NCI-H146 treated with DMSO at 0.1 percent for 48 hours (cell line): ENCODE data around the gene B3GNT2.
"Not testable (repeated sequence)": the region's sequence is repeated elsewhere in the genome, so short reads cannot be mapped to it uniquely, and the experiment has no call there.

ENCODE experiments used
- DNase-seq: peaks from one replicate; lab custom pipeline; 2025; ENCODE audit not compliant: unreplicated experiment; lab: John Stamatoyannopoulos, UW

Gene B3GNT2

DNA sequence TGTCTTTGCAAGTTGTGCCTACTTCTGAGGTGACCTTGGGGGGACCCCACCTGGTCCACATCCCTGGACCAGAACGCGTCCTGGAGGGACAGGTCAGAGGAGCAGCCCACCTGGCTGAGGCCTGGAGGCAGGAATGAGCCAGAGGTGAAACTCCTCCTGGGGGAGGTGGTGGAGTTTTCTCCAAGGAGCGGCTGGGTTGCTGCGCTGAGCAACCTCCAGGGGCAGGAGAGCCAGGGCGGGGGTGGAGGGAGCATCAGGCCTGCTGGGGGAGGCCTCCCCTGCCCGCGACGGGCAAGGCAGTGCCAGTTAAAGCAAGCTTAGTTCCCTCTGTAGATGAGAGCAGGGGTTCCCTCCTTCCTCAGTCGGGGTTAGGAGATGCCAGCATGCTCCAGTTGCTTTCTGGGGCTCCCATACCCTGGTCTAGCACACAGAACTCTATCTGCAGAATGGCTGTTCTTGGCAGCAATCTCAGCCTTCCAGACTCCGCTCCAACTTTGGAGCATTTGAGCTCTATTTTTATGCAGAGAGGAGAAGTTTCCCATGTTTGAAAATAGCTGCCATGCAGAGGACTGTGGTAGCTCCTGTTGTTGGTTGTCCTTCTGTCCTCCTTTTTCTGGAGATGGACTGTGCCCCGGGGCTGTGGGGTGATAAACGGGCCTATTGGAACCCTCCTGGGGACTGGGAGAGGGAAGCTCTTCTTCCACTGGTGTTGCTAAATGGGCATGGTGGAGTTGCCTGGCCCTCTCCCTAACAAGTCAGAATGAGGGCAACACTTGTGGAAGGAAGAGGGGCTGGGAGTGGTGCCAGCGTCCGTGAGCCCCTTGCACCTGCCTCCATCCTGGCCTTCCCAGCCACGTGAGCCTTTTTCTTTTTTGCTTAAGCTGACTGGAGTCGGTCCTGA is 39.1 kb downstream of the B3GNT2 start:
- no peak for DNase-seq

DNA sequence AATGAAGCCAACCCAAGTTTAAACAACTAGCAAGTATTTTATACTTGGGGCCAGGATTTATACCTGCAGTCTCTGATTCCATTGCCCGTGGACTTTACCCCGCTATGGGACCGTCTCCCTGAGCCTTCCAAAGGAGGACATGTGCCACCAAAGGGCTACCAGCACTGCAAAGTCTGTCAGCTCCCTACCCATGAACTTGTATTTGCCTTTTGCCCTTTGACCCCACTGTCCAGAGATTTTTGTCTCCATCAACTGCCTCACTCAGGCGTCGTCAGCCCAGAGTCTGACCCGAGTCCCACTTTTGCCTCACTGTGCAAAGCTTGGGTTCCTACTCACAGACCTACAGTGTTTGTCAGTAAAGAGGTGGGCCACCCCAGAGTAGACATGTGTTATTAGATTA is 40.6 kb downstream of the B3GNT2 start:
- no peak for DNase-seq

DNA sequence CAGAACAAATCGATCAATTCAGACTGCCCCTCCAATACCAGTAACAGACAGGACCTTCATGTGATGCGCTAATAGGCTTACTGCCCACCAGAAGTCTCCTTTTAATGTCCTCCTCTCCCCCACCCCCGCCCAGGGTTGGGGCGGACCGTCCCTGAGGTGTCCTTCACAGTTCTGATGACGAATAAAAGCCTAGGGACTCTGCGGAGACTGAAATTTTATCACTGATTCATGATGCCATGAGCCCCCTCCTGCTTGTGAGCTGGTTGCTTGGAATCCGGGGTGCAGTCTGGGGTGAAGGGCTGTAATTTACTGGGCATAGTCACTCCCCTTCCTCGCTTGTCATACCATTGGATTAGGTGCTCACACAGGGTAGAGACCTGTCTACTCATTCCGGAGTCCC is 42.3 kb downstream of the B3GNT2 start:
- no peak for DNase-seq

DNA sequence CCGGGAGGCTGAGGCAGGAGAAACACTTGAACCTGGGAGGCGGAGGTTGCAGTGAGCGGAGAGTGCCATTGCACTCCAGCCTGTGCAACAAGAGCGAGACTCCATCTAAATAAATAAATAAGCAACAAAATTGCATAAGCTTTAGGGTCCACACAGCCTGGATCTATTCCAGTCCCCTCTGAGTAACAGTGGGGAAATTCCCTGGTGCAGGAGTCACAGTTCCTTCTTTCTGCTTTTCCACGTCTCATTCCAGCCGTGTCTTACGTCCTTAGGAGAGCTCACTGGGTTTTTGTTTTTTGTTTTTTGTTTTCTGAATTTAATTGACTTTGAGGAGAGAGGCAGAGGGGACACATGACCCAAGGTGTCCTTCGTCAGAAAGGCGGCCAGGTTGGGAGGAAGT is 44.6 kb downstream of the B3GNT2 start:
- no peak for DNase-seq

DNA sequence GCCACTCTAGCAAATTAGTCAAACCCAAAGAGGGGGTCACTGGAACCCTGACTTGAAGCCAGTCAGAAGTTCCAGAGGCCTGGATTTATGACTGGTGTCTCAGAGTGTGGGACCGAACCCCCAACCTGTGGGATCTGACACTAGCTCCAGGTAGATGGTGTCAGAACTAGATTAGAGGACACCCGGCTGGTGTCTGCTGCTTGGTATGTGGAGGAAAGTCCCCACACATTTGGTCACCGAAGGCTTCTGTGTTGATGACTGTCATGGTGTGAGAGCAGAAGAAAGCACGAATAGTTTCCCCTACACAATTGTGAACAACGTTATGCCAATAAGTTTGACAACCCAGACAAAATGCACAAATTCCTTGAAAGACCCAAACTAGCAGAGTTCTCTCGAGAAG is 48.1 kb downstream of the B3GNT2 start:
- DNase-seq = no peak

DNA sequence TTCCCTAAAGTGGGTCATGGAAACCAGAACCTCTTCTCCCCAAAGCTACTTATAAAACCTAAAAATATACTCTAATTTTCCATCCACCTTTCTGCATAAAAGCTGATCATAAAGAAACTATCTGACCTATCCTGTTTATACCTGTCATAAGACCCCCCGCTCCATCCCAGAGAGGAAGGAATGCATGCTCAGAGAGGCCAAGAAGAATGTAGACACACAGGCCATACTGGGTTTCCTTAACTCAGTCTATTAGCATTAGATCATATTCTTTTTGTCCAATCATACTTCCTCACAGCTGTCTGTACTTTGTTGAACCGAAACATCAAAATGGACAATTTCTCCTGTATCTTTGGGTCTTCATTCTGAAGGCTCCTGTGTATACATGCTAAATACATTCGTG is 52.3 kb downstream of the B3GNT2 start:
- no peak for DNase-seq

DNA sequence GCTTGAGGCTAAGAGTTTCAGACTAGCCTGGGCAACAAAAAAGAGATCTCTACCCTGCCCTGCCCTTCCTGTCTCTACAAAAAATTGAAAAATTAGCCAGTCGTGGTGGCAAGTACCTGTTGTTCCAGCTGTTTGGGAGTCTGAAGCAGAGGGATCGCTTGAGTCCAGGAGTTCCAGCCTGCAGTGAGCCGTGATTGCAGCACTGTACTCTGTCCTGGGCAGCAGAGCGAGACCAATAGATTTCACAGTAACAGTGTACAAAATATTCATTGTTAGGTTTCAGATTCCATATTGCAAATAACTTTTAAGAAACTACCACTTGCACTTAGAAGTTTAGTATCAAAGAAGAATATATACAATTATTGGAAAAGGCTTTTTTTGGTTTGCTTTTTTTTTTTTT is 54.3 kb downstream of the B3GNT2 start:
- no peak for DNase-seq

DNA sequence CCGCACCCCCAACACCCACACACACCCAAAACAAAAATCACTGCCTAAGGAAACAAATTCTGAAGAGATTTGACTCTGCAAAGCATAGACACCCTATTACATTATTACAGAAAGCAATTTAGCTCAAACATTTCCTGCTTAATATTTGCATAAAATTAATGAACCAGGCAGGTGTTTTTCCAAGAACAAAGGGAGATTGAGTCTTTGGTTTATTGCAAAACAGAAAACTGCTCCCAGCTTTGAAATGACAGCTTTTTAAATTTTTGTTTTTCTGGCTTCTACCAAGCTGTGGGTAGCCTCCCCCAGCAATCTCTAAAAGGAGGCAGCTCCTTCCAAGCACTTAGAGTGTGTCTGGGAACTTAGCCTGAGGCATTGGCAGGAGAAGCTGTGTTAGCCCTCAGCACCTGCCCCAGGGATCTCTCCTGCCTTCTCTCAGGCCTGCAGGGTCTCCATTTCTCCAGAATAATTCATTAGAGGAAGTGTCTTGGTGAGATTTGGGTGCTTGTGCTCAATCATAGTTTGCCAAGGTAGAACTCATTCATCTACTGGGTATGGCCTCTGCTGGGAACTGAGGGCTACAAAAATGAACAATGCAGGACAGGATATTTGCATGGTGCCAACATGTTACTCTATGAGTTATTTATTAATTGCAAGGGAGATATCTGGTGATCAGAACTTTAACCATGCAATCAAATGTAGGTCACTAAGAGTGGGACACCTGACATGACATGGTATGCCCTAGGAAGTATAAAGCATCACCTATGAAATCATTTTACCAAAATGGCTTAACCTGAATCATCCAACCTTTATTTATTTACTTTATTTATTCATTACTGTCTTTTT is 58.7 kb downstream of the B3GNT2 start:
- no peak for DNase-seq

DNA sequence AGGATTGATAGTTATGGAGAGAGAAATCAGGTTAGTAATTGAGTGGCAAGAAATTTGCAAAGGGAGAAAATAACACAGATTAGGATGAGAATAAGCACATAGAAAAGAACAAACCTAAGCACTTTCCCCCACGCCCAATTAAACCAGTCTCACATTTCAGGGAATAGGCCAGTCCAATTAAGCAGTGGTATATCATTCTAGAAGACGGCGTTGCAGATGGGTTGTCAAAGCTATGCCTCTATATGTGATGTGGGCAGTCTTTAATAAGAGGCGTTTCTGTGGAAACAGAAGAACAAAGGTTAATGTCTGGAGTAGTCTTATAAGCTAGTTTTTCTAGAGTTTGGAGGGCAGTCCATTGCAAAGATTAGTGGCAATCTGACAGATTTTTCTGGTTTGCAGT is 61.6 kb downstream of the B3GNT2 start:
- DNase-seq = no peak

DNA sequence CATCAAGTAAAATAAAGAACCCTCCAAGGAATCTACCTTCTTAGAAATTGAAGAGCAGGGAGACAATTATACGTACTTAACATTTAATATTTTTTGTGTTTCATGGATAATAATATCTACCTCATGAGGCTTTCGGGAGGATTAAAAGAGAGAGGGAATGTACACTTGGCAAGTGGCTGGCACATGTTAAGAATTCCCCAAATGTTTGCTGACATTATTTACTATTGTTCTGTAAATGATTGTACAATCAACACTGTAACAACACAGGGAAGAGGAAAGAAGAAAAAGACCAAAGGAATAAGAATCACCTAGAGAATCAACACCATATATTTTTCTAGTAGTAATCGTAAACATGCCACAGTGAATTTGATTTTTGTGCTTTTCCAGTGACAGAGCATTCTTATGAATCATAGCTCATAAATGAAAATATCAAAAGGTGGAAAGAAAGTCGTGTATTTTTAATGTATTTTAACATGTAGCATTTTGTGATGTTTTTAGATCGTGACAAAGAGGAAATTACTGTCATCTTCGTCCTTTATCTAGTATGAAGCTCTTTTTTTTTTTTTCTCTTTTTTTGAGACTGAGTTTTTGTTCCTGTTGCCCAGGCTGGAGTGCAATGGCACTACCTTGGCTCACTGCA is 67.3 kb downstream of the B3GNT2 start:
- no peak for DNase-seq

DNA sequence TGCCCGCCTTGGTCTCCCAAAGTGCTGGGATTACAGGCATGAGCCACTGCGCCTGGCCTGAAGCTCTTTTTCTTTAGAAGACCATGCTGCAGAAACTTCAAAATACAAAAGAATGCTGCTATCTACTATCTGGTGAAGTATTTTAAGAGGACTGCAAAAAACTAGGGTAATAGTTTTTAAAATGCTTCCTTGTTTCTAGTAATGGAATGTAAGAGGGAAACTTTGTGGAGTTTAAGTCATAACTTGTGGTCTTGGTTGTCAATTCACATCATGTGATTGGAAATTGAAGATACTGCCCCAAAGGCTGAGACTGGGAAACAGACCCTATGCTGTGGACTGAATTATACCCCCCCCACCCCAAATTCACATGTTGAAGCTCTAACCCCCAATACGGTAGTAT is 68.3 kb downstream of the B3GNT2 start:
- DNase-seq = no peak

DNA sequence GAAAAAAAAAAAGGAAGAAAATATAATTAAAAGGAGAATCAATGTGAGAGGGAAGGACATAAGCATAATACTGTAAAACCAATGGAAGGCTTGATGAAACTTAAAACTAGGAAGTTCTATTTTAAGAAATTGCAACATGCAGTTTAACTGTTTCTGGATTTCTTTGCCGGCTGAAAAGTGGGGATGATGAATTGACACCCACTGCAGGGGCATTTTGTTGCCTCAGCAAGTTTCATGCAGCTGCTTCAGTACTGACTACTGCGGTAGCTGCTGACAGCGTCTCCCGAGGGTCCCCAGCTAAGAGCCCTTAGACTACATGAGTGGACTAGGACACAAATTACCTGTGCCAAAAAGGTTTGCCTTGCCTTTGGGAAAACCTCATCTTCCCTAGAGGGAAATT is 69.2 kb downstream of the B3GNT2 start:
- DNase-seq = no peak

DNA sequence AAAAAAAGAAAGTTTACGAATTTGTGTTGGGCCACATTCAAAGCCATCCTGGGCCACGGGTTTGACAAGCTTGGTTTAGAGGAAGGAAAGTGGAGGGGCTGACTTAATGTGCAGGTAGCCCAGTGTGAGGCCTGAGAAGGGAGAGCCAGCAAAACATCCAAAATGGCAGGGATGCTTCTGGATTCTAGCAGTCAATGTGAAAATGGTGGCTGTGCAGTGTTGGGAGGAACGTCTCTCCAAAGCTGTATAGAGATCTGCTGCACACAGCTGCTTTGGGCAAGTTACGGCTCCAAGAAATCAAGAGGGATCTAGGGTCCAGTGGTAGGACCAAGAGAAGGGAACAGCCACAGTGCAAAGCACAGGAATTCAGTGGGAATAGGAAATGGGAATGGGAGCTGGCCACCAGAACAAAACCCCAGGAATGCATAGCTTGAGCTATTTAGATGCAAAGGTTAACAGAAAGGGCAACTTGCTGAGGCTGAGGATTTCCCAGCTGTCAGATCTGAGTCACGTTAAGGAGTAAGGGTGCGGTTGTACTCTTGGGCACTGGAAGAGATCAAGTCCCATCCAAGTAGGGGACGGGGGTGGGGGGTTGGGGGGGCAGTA is 70.6 kb downstream of the B3GNT2 start:
- DNase-seq = no peak

DNA sequence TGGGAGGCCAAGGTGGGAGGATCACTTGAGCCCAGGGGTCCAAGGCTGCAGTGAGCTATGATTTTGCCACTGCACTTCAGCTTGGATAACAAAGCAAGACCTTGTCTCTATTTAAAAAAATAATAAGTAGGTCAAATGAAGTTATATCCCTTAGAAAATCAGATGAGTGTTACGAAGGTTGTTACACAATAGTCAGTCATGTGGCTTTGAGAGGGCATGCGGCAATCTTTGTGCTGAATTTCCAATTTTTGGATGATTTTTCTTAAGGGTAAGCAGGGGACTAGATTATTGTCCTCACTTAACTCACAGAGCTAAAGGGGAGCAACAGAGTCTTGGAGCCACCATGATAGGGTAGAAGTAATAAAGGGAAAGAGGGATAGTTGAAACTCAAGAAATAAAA is 71.8 kb downstream of the B3GNT2 start:
- no peak for DNase-seq

DNA sequence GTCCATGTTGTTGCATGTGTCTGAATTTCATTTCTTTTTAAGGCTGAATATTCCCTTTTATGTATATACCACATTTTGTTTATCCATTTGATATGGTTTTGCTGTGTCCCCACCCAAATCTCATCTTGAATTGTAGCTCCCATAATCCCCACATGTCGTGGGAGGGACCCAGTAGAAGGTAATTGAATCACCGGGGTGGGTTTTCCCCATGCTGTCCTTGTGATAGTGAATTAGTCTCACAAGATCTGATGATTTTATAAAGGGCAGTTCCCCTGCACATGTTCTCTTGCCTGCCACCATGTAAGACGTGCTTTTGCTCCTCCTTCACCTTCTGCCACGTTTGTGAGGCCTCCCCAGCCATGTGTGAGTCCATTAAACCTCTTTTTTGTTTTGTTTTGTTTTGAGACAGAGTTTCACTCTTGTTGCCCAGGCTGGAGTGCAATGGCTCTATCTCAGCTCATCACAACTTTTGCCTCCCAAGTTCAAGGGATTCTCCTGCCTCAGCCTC is 72.8 kb downstream of the B3GNT2 start:
- DNase-seq = not testable (repeated sequence)

DNA sequence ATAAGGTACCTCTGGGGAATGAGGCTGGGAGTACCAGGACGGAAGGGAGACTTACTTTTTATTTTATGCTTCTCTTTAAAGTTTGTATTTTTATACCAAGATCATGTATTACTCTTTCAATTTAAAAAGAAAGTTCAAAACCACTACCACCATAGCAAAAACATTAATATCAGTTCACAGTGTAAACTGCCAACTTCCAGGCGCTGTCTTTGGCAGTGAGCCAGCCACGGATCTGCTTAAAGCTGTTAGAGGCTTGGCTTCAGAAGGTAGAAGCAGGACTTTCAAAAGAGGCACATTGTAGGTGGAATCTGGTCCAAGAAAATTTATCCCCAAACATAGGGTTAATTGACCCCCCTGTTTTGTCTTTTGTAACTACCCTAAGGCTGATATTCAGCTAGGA is 74.8 kb downstream of the B3GNT2 start:
- no peak for DNase-seq
